ENCODE results near the gene RAPGEF2.

DNA sequence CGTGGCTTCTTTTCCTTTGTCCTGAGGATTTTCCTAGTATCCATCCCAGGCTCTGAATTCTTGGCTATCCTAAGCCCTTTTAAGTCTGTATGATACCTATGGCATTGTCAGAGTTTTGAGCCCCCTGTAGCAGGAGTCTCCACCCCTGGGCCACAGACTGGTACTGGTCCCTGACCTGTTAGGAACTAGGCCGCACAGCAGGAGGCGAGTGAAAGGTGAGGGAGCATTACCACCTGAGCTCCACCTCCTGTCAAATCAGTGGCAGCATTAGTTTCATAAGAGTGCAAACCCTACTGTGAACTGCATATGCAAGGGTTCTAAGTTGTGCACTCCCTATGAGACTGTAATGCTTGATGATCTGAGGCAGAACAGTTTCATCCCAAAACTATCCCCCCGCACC lies 216.1 kb downstream of the RAPGEF2 start:
- TF ChIP-seq, protein P1, sequence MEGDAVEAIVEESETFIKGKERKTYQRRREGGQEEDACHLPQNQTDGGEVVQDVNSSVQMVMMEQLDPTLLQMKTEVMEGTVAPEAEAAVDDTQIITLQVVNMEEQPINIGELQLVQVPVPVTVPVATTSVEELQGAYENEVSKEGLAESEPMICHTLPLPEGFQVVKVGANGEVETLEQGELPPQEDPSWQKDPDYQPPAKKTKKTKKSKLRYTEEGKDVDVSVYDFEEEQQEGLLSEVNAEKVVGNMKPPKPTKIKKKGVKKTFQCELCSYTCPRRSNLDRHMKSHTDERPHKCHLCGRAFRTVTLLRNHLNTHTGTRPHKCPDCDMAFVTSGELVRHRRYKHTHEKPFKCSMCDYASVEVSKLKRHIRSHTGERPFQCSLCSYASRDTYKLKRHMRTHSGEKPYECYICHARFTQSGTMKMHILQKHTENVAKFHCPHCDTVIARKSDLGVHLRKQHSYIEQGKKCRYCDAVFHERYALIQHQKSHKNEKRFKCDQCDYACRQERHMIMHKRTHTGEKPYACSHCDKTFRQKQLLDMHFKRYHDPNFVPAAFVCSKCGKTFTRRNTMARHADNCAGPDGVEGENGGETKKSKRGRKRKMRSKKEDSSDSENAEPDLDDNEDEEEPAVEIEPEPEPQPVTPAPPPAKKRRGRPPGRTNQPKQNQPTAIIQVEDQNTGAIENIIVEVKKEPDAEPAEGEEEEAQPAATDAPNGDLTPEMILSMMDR (conservative IDR thresholded peaks at IDR 0.05; ENCODE audit: low read depth in 2 of 2), result no peak
- TF ChIP-seq JUNB (IDR thresholded peaks at IDR 0.05; ENCODE audit: unreplicated experiment) (no peak), EZH2phosphoT487 (IDR thresholded peaks at IDR 0.05; ENCODE audit: unreplicated experiment) (no peak), CREB1 (CRISPR knock-in tag; IDR thresholded peaks at IDR 0.05; ENCODE audit: low read depth) (no peak)
